GM12865 (cell line): ENCODE results near the gene SYT7.

ENCODE experiments used
- DNase-seq: peaks from one replicate; pipeline ENCODE4 v3.0.0; 2010; ENCODE audit warnings: low read depth
- H3K4me3 ChIP-seq: 2 replicates; pipeline ENCODE4 v1.5.1; 2011; ENCODE audit warnings: mild to moderate bottlenecking, low read depth, low read length, control low read depth
- CTCF ChIP-seq: IDR thresholded peaks from 2 replicates; pipeline ENCODE4 v1.5.1; 2011; ENCODE audit warnings: low read length, control low read depth, low read depth, inconsistent platforms; ENCODE audit not compliant: insufficient read depth; ENCODE audit errors: missing control alignments

Gene SYT7

GRCh38 chr11:61507012-61507768 is 73.7 kb downstream of the SYT7 start:
- no peak for TF ChIP-seq CTCF
- DNase-seq, result no peak
- no peak overlapping the region for H3K4me3 ChIP-seq

- no peak for TF ChIP-seq CTCF
- no peak overlapping the region for H3K4me3 ChIP-seq
- DNase-seq, result no peak
Measured at GRCh38 chr11:61505640-61506155, 75.2 kb downstream of the SYT7 start.

GRCh38 chr11:61505106-61505505 is 75.8 kb downstream of the SYT7 start:
- no peak for TF ChIP-seq CTCF
- DNase-seq, result no peak
- no peak overlapping the region for H3K4me3 ChIP-seq

- no peak for DNase-seq
- TF ChIP-seq CTCF, result no peak
- H3K4me3 ChIP-seq, result no peak overlapping the region
Measured at GRCh38 chr11:61503135-61503770, 77.6 kb downstream of the SYT7 start.

GRCh38 chr11:61502522-61502921 is 78.4 kb downstream of the SYT7 start:
- no peak for DNase-seq
- TF ChIP-seq CTCF, result no peak
- no peak overlapping the region for H3K4me3 ChIP-seq

- no peak for TF ChIP-seq CTCF
- DNase-seq, result no peak
- H3K4me3 ChIP-seq, result no peak overlapping the region
Measured at GRCh38 chr11:61499816-61500491, 80.9 kb downstream of the SYT7 start.
